GM19043 (cell line): Measurements from ENCODE around the gene LIPC.
A peak's percentile ranks its signal among the peaks of the same experiment; 100 is the strongest.

Source experiments
- ATAC-seq: cut with Tn5 transposase; IDR thresholded peaks from one replicate; pipeline ENCODE4 v1.9.1; 2021; ENCODE audit warnings: low read depth; ENCODE audit not compliant: unreplicated experiment

LIPC gene

DNA sequence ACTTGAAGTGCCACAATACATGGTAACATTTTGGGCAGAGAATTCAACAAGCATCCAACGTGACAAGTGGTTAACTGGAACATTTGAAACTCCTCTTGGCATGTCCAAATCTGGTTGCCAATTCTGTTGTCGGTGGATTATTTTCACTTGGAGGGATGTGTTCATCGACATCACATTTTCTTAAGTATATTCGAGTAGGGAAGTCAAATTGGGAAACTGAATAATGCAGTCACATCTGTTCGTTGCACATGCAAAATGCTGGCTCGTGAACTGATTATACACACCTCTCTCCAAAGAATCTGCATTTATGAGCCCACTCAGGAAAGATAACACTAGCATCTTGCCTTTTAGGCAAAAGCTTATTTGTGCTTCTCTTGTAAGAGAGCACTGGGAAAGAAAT is 139.7 kb downstream of the LIPC start:
- no peak for ATAC-seq

- ATAC-seq = no peak
Observed at GRCh38 chr15:58572521-58572920, 140.7 kb downstream of the LIPC start.

GRCh38 chr15:58573270-58573669 is 141.5 kb downstream of the LIPC start:
- no peak for ATAC-seq

GRCh38 chr15:58574631-58575030 is 142.8 kb downstream of the LIPC start:
- ATAC-seq = no peak

GRCh38 chr15:58575045-58575786 is 143.4 kb downstream of the LIPC start:
- ATAC-seq = no peak

DNA sequence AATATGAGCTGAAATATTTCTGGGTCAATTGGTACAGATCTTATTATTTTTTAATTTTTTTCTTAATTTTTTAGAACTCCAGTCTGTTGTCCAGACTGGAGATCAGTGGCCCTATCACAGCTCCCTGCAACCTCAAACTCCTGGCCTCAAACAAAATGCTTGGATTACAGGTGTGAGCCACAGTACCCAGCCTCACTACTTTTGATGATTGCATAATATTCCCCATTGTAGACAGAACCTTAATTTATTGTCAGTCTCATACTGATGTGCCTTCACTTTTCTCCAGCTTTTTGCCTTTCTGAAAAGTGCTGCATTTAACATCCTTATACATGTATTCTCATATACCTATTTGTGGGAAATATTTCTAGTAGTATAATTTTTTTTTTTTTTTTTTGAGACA is 144.9 kb downstream of the LIPC start:
- ATAC-seq = no peak

DNA sequence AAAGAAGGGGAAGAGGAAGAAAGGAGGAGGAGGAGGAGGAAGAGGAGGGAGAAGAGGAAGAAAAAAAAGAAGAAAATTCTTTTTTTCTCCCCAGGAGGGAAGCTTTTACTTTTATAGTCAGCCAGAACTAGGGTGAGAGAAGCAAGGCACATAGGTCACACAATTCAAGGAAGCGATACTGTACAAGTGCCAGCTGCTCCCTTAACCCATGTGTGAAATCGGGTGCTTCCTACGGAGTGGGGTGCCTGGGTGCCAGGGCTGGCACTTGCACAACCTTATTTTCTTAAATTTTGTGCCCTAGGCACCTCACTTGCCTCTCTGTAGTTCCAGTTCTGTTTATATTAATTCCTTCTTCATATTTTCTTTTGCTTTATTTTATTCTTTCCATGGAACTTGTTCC is 150.4 kb downstream of the LIPC start:
- ATAC-seq = no peak

DNA sequence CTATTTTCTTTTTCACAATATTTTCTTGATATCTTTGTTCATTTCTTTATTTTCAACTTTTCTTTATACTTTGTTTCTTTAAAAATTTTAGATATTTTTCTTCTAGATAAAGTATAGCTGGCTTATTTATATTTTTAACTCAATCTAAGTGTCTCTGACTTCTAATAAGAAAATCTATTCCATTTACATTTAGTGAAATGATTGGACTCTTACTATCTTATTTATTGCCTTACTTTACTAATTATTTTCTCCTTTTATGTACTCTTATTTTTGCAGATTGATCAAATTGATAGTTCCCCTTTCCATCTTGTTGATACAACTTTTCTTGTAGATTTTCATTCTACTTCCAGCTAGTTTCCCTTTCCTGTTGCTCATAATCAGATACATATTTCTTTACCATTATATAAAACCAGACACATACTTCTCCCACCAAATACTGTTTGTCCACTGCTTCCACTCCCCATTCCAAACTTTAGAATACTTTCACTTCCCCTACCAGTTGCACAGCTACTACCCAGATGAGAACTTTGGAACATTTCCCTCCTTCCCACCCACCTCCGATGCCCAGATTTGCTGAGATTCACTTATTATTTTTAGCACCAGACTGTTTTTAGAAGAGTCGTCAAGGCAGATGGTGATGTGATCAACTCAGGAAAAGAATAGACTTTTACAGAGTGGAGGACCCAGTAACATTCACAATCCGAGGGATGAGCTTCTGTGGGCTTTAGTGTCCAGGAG is 151.5 kb downstream of the LIPC start:
- no peak for ATAC-seq

- ATAC-seq = no peak
Observed at GRCh38 chr15:58584789-58585461, 153.1 kb downstream of the LIPC start.

DNA sequence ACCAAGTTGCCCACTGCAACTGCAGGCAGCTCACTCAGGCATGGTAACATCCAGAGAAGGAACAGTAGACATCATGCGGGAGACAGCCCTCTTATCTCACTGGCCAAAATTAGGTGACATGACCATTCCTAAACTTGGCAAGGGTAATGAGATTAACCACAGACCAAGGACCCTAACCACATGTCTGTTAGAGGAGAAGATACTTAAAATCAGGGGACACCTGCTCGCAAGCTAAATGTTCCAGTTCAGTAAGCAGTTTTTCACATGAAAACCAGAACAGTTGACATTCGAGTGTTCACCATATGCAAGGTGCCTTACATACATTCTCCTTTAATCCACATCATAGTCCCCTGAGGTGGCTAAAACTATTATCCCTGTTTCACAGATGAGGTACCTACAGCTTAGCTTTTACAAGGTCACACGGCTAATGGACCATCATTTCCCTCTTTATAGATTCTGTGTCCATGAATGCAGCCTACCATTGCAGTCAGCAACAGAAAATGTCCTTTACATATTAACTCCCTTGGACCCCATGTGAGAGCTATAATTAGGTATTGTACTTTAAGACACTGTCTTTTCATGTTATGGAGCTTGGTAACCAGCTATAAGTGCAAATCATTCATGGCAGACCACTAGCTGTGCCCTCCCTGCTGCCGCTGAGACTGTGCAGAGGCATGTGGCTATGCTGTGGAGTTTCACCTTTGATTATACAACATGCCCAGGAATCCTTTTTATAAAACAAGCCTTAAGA is 154.1 kb downstream of the LIPC start:
- peak; percentile 71 for ATAC-seq

DNA sequence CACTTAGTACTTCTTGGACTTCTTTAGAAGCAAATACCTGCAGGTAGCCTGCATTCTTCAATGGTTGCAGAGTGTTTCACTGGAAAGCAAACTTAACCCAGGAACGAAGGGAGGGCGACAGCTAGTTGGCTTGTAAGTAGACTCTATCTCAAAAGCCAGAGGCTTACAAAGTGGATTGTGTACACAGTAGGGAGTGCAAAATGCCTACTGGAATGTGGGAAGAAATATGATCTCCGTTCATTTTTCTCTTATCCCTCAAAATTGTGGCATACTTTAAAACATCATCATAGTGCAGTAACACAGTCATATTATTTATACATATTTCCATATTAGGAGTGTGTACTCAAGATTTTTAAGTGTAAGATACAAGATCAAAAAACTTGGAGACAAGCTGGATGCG is 155.7 kb downstream of the LIPC start:
- ATAC-seq = no peak

- ATAC-seq = no peak
Observed at GRCh38 chr15:58588096-58588495, 156.3 kb downstream of the LIPC start.

DNA sequence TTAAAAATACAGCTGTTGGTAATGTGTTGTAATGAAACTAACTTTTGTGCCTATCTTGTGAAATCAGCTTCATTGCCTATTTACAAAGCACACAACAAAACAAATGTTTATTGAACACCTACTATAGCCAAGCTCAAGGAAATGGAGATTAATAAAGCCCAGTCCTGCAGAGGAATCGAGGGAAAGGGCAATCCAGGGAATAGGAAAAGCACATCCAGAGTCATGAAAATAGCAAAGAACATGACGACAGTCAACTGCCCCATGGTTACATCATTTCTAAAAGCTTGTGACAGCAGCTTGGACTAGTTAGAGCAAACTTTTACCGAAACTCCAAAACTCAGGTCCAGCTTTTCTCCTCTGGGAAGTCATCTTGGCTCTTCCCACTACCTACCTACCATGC is 157.3 kb downstream of the LIPC start:
- ATAC-seq = no peak

GRCh38 chr15:58590236-58590635 is 158.4 kb downstream of the LIPC start:
- no peak for ATAC-seq

DNA sequence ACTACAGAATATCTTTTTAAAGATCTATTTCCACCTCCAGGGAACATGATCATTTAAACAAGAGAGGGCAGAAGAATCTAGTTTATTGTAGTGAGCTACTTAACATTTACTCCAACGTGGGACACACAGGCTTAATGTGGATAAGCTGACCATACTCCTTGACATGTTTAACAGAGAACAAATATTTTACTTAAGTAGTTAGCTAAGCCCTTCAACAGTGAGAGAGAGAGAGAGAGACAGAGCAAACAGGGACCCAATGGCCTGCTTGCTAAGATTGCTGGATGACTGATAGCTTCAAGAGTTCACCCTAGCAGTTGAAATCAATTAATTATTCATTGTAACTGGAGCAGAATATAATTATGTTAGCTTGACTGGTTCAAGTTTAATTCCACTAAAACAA is 159.1 kb downstream of the LIPC start:
- no peak for ATAC-seq

DNA sequence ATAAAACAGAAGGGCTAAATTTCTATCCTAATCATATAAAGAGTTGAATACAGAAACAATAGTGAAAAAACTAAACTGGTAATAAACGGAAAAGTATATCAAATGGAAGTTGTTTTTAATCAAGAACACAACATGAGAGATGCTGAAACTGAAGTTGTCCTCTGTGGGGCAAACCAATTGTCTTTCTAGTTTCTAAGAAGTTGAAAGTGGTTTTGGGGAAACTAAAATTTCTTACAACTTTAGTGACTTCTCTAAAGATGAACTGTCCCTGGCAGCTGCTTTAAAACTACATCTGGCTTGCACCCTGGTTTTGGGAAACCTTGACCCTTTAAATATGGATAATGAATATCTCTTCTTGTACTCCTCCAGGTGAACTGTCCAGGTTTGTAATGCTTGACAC is 162.1 kb downstream of the LIPC start:
- ATAC-seq = no peak

- ATAC-seq = no peak
Observed at GRCh38 chr15:58594898-58595297, 163.1 kb downstream of the LIPC start.

- ATAC-seq = no peak
Observed at GRCh38 chr15:58595516-58596263, 163.9 kb downstream of the LIPC start.

- ATAC-seq = no peak
Observed at GRCh38 chr15:58597943-58598828, 166.4 kb downstream of the LIPC start.
